ENCODE data around the gene RIN3.

DNA sequence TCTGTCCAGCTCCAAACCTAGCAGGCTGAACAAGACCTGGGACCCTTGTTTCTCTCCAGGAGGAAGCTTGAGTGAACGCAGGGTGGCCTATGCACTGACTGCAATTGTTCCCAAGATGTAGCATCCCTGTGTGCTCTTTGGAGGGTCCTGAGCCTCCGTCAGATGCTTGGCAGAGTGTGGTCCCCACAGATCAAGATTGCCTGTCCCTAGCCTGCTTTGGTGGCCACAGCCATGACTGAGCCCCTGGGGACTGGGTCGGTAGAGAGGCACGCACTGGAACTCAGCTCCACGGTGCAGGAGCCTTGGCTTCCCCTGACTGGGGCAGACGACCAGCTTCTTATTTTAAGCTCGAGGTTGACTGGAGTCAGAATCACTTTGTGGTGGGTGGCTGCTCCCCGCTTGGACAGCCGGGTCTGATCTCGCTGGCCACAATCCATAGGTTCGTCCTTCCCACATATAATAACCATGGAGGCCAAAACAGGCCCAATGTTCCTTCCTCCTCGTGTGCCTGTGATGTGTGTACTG, 137.1 kb downstream of the RIN3 start:
- TF ChIP-seq, protein P1, sequence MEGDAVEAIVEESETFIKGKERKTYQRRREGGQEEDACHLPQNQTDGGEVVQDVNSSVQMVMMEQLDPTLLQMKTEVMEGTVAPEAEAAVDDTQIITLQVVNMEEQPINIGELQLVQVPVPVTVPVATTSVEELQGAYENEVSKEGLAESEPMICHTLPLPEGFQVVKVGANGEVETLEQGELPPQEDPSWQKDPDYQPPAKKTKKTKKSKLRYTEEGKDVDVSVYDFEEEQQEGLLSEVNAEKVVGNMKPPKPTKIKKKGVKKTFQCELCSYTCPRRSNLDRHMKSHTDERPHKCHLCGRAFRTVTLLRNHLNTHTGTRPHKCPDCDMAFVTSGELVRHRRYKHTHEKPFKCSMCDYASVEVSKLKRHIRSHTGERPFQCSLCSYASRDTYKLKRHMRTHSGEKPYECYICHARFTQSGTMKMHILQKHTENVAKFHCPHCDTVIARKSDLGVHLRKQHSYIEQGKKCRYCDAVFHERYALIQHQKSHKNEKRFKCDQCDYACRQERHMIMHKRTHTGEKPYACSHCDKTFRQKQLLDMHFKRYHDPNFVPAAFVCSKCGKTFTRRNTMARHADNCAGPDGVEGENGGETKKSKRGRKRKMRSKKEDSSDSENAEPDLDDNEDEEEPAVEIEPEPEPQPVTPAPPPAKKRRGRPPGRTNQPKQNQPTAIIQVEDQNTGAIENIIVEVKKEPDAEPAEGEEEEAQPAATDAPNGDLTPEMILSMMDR (IDR thresholded peaks at IDR 0.05): no peak
- no peak for TF ChIP-seq POLR2A (IDR thresholded peaks at IDR 0.05)
